Stimulated activated CD4-positive, alpha-beta T cell treated with anti-CD3 and anti-CD28 coated beads, TNF-alpha, amount 100 ng/mL, for 48 hours (primary cell): ENCODE data around the gene VAV2.

Experiments used
- DNase-seq, 3 donors: peaks; one replicate each; pipeline ENCODE4 v3.0.0-alpha.2; 2020; ENCODE audit warnings: low read depth in 3 of 3

VAV2 gene

GRCh38 chr9:133874659-133875058 lies 117.5 kb downstream of the VAV2 start:
- no peak for DNase-seq

DNA sequence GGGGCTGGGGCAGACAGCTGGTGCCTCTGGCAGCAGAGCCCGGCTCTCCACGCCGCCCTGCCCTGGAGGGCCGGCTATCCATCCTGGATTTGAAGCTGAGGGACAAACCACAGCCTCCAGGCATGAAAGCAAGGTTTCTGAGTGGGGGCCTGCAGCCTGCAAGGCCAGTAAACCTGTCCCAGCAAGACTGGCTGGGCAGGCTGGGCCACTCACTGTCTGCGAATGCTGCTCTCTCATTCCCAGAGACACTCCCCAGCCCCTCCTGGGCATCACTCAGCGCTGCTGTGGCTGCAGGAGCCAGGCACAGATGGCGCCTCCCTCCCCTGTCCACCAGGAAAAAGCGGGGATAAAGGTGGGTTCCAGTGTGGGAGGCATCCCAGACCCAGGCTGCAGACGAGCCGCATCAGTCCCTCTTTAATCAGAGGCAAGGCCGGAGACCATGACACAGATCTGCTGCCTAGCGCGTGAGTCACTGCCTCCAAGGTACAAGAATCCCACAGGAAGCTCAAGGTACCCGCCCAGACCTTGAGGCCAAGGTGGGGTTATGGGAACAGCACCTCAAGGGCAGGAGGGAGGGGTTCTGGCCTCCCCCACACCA lies 118.0 kb downstream of the VAV2 start:
- DNase-seq, result no peak

- no peak for DNase-seq
Observed at GRCh38 chr9:133873461-133873891, 118.6 kb downstream of the VAV2 start.

GRCh38 chr9:133873009-133873408 lies 119.1 kb downstream of the VAV2 start:
- no peak for DNase-seq

DNA sequence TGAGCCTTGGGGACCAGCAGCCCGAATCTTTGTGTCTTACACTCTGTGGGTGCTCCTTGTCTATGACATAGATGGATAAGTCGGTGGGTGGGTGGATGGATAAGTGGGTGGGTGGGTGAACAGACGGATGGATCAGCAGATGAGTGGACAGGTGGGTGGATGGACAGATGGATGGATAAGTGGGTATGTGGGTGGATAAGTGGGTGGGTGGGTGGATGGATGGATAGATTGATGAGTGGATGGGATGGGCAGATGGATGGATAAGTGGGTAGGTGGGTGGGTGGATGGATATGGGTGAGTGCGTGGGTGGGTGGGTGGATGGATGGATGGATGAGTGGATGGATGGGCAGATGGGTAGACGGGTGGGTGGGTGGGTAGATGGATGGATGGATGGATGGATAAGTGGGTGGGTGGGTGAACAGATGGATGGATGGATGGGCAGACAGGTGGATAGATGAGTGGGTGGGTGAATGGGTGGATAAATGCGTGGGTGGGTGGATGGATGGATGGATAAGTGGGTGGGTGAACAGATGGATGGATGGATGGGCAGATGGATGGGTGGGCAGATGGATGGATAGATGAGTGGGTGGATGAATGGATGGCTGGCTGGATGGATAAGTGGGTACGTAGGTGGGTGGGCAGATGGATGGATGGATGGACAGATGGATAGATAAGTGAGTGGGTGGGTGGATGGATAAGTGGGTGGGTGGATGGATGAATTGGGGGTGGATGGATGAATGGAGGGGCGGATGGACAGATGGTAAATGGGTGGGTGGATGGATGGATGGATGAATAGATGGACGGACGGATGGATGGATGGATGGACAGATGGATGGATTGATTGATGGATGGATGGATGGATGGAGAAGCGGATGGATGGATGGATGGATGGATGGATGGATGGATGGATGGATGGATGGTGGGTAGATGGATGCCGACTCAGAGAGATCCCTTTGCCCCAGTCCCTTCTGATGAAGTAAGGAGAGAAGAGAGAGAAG lies 121.2 kb downstream of the VAV2 start:
- DNase-seq, result no peak

DNA sequence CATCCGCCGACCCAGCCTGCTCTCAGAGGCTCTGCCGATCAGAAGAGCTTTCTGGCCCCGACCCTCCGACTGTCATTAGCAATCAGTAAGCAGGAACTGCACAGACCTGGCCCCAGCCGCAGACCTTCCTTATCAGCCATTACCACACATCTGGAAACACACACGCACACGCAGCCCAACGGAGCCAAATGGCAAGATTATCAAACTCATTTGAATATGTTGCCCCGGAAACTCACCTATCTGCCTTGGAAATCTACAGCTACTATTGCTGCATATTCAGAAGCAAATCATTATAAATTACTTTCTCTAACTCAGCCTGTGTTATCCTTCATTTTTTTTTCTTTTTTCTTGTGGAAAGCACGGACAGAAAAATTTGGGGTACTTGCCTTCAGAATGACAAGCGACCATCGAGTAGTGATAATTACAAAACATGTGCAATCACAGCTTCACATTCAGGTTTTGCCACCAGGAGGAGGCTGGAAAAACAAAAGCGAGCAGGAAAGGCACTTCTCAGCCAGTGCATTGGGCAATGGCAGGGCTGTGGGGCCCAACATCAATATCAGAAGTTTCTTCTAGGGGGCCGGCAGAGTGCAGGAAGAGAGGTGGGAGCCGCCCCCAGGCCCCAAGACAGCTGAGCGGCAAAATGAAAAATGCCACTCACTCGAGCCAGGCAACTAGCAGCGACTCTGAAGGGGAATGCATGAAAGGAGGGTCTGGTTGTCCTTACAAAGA lies 122.3 kb downstream of the VAV2 start:
- peak in 1 of 3 donors; percentile 8 for DNase-seq

GRCh38 chr9:133868203-133868602 lies 123.9 kb downstream of the VAV2 start:
- DNase-seq, result no peak

DNA sequence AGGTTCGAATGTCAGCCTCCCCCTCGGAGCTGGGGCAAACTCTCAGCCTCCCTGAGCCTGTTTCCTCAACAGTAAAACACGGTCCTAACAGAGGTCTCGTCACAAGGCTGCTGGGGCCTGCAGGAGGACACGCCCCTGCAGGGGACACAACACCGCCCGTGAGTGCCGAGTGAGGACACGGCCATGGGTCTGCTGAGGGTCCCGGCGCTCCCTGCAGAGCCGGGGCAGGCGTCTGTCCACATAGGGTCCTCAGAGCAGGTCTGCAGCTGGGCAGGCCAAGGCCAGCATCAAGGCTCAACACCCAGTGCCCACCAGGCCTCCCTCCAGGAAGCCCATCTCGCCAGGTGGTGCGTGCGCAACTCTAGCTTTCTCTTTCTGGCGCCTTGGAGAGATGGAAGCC lies 125.2 kb downstream of the VAV2 start:
- no peak for DNase-seq

DNA sequence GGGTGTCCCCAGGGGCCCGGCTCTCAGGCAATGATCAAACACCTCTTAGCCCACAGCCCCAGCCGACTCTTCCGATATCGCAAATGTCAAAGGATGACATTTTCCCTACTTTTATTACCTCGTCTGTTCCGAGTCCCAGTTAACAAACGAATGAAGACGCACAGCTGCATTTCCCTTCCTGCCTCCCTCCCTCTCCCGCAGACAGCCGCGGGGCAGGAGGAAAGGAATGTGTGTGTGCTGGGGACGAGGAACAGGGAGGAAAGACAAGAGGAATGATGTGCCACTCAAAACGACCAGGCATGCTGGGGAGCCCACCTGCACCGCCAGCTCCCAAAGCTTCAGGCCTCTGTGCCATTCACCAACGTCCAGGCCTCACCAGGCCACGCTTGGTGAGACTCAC lies 128.1 kb downstream of the VAV2 start:
- DNase-seq, result no peak

DNA sequence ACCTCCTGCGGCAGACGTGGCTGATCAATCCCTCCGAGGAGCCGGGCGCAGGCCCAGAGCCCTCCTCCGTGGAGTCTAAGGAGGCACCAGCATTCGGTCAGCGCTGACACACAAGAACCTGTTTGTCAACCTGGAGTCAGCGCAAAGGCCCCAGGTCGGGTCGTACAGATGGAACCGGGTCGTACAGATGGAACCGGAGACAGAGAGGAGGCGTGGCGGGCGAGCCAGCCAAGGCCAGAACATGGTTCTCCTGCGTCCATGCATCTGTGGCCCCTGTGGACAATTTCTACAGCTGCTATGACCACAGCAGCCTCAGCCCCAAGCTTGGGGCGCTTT lies 128.9 kb downstream of the VAV2 start:
- no peak for DNase-seq

DNA sequence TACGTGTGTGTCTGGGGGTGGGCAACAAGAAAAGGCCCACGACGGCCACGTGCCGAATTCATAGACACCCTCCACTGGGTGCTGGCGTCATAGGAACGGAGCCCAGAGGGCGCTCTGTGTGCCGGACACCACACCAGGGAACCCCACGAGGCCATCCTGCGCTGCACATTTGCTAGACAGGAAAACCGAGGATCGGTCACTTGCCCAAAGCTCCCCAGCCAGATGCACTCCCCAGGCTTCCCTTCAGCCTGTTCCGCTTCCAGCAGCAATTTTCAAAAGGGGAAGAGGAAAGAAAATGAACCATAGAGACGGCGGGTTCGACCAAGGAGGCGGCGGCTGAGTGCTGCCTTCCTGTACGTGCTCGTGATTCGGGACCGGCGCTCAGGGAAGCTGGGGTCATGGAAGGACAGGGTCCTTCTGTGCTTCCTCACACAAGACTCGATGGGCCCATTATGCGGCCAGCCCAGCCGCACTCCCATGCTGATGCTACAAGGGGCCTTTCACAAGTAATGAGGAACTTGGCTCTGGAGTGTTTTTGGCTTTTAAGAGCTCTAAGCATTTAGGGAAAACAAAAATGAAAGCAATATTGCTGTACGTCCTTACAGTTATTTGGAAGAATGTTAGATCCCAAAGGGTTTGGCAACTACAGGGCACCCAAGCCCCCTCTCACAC lies 129.4 kb downstream of the VAV2 start:
- DNase-seq, result no peak

DNA sequence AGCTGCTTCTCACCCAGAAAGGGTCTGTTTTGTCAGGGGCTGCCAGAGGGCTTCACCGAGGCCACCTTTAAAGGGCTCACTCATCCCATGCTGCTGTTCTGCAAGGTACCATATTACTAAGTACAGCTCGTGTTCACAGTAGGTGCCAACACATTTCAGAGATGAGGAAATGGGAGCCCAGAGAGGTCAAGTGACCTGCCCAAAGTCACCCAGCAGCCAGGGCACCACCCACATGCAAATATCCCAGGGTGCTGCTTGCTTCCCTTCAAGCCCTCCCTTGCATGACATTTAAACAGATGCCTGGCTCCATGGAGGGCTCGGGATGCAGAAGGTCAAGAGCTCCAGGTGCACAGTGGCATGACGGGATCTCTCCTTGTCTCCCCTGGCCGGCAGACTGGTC lies 130.4 kb downstream of the VAV2 start:
- no peak for DNase-seq

- no peak for DNase-seq
Observed at GRCh38 chr9:133861086-133861485, 131.0 kb downstream of the VAV2 start.

DNA sequence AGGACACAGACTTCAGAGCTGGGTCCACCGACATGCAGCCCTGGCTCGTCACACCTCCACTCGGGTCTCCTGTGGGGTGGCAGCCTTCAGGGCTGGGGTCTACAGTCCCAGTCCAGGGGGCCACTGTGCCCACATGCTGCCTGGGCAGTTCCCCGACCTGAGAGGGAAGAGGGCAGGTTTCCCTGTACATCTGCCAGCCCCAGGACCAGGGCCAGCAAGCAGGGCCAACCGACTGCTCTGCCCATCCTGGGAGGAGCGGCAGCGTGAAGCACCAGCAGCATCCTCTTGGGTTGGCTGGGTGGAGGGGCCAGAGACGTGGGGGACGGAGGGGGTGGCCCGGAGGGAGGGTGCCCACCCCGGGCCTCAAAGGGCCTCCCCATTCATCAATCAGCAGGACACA lies 133.4 kb downstream of the VAV2 start:
- DNase-seq, result no peak

GRCh38 chr9:133857639-133858038 lies 134.5 kb downstream of the VAV2 start:
- no peak for DNase-seq

DNA sequence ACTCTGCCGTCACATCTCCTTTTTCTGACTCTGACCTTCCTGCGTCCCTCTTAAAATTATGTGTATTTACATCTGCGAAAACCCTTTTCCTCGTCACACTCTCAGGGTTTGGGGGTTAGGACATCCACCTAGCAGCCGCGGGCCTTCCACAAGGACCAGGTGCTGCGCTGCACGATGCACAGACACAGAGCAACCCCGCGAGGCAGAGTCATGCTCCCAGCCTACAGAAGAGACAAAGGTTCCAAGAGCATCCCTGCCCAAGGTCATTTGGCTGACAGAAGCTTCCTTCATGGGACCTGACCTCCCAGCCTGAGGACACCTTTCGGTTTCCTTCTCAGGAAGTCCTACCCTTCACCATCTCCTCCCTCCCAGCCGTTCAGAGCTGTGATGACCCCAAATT lies 135.3 kb downstream of the VAV2 start:
- no peak for DNase-seq

DNA sequence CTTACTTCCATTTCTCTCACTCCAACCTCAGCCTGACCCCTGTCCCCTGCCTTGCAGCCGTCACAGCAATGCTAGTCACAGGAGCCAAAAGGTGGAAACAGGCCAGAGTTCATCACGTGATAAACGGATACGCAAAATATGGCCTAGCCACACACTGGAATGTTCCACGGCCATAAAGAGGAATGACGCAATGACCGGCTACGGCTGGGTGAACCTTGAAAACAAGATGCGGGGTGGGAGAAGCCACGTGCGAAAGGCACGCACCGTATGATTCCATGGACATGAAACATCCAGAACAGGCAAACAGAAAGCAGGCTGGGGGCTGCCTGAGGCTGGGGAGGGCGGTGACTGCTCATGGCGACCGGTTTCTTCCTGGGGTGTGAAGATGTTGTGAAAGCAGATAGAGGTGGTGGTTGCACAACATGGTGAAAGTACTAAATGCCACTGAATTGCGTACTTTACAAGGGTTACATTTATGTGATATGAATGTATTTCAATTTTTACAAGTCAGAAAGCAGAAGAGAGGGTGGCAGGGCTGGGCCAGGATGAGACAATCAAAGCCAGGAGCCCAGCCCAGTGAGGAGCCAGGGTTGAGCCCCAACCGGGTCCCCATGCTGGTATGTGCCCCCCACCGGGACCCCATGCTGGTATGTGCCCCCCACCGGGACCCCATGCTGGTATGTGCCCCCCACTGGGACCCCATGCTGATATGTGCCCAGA lies 136.2 kb downstream of the VAV2 start:
- DNase-seq, result no peak

- no peak for DNase-seq
Observed at GRCh38 chr9:133855371-133855770, 136.8 kb downstream of the VAV2 start.

DNA sequence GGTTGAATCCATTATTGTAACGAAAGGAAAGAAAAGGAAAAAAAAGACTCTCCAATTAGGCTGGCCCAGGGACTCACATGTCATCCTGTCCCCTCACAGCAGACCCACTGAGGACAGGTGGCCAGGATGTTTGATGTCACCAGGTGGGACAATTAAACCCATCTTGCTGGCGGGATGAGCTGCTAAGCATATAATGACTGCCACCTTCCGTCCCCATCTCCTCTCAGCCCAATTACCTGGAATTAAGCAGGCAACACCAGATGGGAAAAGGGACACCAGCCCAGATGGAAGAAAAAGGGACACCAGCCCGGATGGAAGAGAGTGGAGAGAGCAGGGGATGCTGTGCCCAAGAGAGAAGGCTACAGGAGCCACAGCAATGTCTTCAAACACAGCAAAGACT lies 137.4 kb downstream of the VAV2 start:
- no peak for DNase-seq

GRCh38 chr9:133854048-133854447 lies 138.1 kb downstream of the VAV2 start:
- DNase-seq, result no peak

DNA sequence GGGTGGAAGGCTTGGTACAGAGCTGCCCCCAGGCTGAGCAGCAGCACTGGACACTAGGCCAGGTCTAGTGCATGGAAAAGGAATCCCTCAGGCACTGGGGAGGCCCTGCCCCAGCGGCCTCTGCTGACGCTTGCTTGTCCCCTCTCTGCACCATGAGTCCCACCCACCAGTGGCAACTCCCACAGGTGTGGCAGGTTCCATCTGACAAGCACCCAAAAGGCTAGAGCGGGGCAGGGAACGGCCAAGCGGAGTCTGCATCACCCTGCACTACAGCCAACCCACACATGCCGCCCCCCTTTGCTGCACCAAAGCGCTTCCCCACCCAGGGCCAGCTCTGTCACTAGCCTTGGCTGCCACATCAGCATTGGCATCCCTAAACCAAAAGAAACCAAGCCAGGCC lies 138.8 kb downstream of the VAV2 start:
- no peak for DNase-seq
